HEK293 (cell line): ENCODE results near the gene MAGI2.

Experiments used
- CTCF ChIA-PET: fragments of 350-600 bp; formaldehyde crosslinking; extraction: SDS; loops from one replicate; lab custom pipeline; 2021; ENCODE audit warnings: antibody characterized with exemption; lab: Yijun Ruan, JAX
- POLR2A ChIA-PET: fragments of 300-600 bp; formaldehyde crosslinking; extraction: SDS; loops from one replicate; lab custom pipeline; 2020; ENCODE audit warnings: antibody characterized with exemption, inconsistent platforms; lab: Yijun Ruan, JAX
- H3K27ac ChIP-seq: fragments of 200-500 bp; sonication (Bioruptor generic); 2 replicates; pipeline ENCODE4 v1.5.1; 2014; ENCODE audit warnings: low read depth, low read length, control low read depth, inconsistent platforms; ENCODE audit errors: extremely low read depth
- H3K36me3 ChIP-seq, 2 experiments: fragments of 200-500 bp in 1 of 2; sonication (Bioruptor generic) in 1 of 2; 1 replicate in 1 of 2; 2 replicates in 1 of 2; pipeline ENCODE4 v1.5.1; 2014 to 2017; ENCODE audit warnings: inconsistent platforms in 2 of 2, low read length in 2 of 2; ENCODE audit not compliant: control insufficient read depth in 2 of 2, insufficient read depth in 1 of 2
- H3K4me1 ChIP-seq: fragments of 200-500 bp; sonication (Bioruptor generic); 2 replicates; pipeline ENCODE4 v1.5.1; 2014; ENCODE audit warnings: mild to moderate bottlenecking, low read length, inconsistent platforms; ENCODE audit not compliant: control insufficient read depth, insufficient read depth
- H3K4me3 ChIP-seq: 2 replicates; pipeline ENCODE4 v1.5.1; 2011; ENCODE audit warnings: low read depth, mild to moderate bottlenecking, control low read depth, low read length, moderate library complexity
- H3K9me3 ChIP-seq: fragments of 200-500 bp; sonication (Bioruptor generic); 2 replicates; pipeline ENCODE4 v1.5.1; 2014; ENCODE audit warnings: low read depth, low read length, inconsistent platforms; ENCODE audit not compliant: control insufficient read depth, insufficient read depth
- FEZF1 ChIP-seq: fragments of 450-650 bp; formaldehyde crosslinking; IDR thresholded peaks from 2 replicates; pipeline ENCODE4 v1.5.1; 2016; ENCODE audit warnings: missing biosample characterization, missing genetic modification characterization
- HOXD13 ChIP-seq: sonication (generic); formaldehyde crosslinking; IDR thresholded peaks from 2 replicates; pipeline ENCODE4 v1.8.0; 2022; ENCODE audit warnings: missing genetic modification reagents, borderline replicate concordance
- SP7 ChIP-seq: fragments of 450-650 bp; formaldehyde crosslinking; IDR thresholded peaks from 2 replicates; pipeline ENCODE4 v1.5.1; 2016; ENCODE audit warnings: missing biosample characterization, missing genetic modification characterization
- ZBTB48 ChIP-seq: fragments of 450-650 bp; formaldehyde crosslinking; IDR thresholded peaks from 2 replicates; pipeline ENCODE4 v1.5.1; 2016; ENCODE audit warnings: missing biosample characterization, missing genetic modification characterization
- ZBTB7A ChIP-seq: fragments of 450-650 bp; formaldehyde crosslinking; IDR thresholded peaks from 2 replicates; pipeline ENCODE4 v1.5.1; 2016; ENCODE audit warnings: low read depth, missing biosample characterization, missing genetic modification characterization
- ZFP37 ChIP-seq: fragments of 450-650 bp; formaldehyde crosslinking; IDR thresholded peaks from 2 replicates; pipeline ENCODE4 v1.5.1; 2016; ENCODE audit warnings: missing biosample characterization, missing genetic modification characterization
- ZNF112 ChIP-seq: fragments of 450-650 bp; formaldehyde crosslinking; IDR thresholded peaks from 2 replicates; pipeline ENCODE4 v1.5.0; 2017; ENCODE audit warnings: missing biosample characterization, missing genetic modification characterization
- ZNF121 ChIP-seq: fragments of 450-650 bp; formaldehyde crosslinking; IDR thresholded peaks from 2 replicates; pipeline ENCODE4 v1.5.1; 2016; ENCODE audit warnings: missing biosample characterization, missing genetic modification characterization
- ZNF132 ChIP-seq: fragments of 450-650 bp; formaldehyde crosslinking; IDR thresholded peaks from 2 replicates; pipeline ENCODE4 v1.5.1; 2017; ENCODE audit warnings: missing biosample characterization, missing genetic modification characterization, borderline replicate concordance
- ZNF140 ChIP-seq: fragments of 450-650 bp; formaldehyde crosslinking; IDR thresholded peaks from 2 replicates; pipeline ENCODE4 v1.5.1; 2016; ENCODE audit warnings: missing biosample characterization, missing genetic modification characterization
- ZNF157 ChIP-seq: fragments of 450-650 bp; formaldehyde crosslinking; IDR thresholded peaks from 2 replicates; pipeline ENCODE4 v1.5.1; 2016; ENCODE audit warnings: missing biosample characterization, missing genetic modification characterization
- ZNF23 ChIP-seq: fragments of 450-650 bp; formaldehyde crosslinking; IDR thresholded peaks from 2 replicates; pipeline ENCODE4 v1.5.1; 2016; ENCODE audit warnings: missing biosample characterization, missing genetic modification characterization, borderline replicate concordance
- ZNF366 ChIP-seq: fragments of 450-650 bp; formaldehyde crosslinking; conservative IDR thresholded peaks from 2 replicates; pipeline ENCODE4 v1.5.1; 2016; ENCODE audit warnings: missing biosample characterization, missing genetic modification characterization
- ZNF433 ChIP-seq: fragments of 450-650 bp; formaldehyde crosslinking; IDR thresholded peaks from 2 replicates; pipeline ENCODE4 v1.5.1; 2016; ENCODE audit warnings: missing biosample characterization, missing genetic modification characterization, low read depth
- ZNF48 ChIP-seq: fragments of 450-650 bp; formaldehyde crosslinking; IDR thresholded peaks from 2 replicates; pipeline ENCODE4 v1.5.1; 2016; ENCODE audit warnings: missing biosample characterization, missing genetic modification characterization
- ZNF561 ChIP-seq: fragments of 450-650 bp; IDR thresholded peaks from 2 replicates; pipeline ENCODE4 v1.5.1; 2018; ENCODE audit warnings: missing biosample characterization, missing genetic modification characterization, borderline replicate concordance
- ZNF629 ChIP-seq: fragments of 450-650 bp; formaldehyde crosslinking; IDR thresholded peaks from 2 replicates; pipeline ENCODE4 v1.5.1; 2017; ENCODE audit warnings: missing biosample characterization, missing genetic modification characterization
- ZNF660 ChIP-seq: fragments of 450-650 bp; IDR thresholded peaks from 2 replicates; pipeline ENCODE4 v1.5.1; 2018; ENCODE audit warnings: missing biosample characterization, mild to moderate bottlenecking, missing genetic modification characterization
- TF ChIP-seq, protein P1 (sequence below): fragments of 450-650 bp; formaldehyde crosslinking; IDR thresholded peaks from 2 replicates; pipeline ENCODE4 v1.5.1; 2016; ENCODE audit warnings: missing biosample characterization, missing genetic modification characterization
- TF ChIP-seq, protein P2 (sequence below): fragments of 450-650 bp; formaldehyde crosslinking; IDR thresholded peaks from 2 replicates; pipeline ENCODE4 v1.5.1; 2016; ENCODE audit warnings: missing biosample characterization, missing genetic modification characterization
- TF ChIP-seq, protein P3 (sequence below): fragments of 450-650 bp; formaldehyde crosslinking; IDR thresholded peaks from 2 replicates; pipeline ENCODE4 v1.5.1; 2016; ENCODE audit warnings: missing biosample characterization, missing genetic modification characterization
- TF ChIP-seq, protein P4 (sequence below): fragments of 450-650 bp; formaldehyde crosslinking; IDR thresholded peaks from 2 replicates; pipeline ENCODE4 v1.5.1; 2017; ENCODE audit warnings: missing biosample characterization, missing genetic modification characterization
- TF ChIP-seq, protein P5 (sequence below): fragments of 450-650 bp; formaldehyde crosslinking; IDR thresholded peaks from 2 replicates; pipeline ENCODE4 v1.5.1; 2016; ENCODE audit warnings: missing biosample characterization, missing genetic modification characterization, borderline replicate concordance
- TF ChIP-seq, protein P6 (sequence below): fragments of 450-650 bp; formaldehyde crosslinking; IDR thresholded peaks from 2 replicates; pipeline ENCODE4 v1.5.1; 2016; ENCODE audit warnings: missing biosample characterization, missing genetic modification characterization

Gene MAGI2

DNA sequence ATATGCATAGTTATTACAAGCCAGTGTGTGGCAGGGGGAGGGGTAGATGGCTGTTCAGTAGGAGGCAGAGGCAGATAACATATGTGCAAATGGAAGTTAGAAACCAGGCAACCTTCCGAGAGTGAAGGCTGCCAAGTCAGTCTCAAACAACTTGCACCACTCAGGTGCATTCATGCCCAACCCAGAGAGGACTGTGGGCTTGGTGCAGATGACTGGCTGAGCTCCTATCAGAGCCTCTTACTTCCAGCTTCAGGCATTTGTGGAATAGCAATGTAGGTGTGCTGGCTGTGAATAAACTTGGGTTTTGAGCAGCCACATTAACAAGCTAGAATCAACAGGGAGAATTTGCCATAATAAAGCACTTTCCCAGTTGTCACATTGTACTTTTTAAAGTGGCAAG is 865.1 kb downstream of the MAGI2 start (continued):
- TF ChIP-seq, protein P1, sequence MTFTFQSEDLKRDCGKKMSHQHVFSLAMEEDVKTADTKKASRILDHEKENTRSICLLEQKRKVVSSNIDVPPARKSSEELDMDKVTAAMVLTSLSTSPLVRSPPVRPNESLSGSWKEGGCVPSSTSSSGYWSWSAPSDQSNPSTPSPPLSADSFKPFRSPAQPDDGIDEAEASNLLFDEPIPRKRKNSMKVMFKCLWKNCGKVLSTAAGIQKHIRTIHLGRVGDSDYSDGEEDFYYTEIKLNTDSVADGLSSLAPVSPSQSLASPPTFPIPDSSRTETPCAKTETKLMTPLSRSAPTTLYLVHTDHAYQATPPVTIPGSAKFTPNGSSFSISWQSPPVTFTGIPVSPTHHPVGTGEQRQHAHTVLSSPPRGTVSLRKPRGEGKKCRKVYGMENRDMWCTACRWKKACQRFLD (tag by site-specific recombination), result no peak
- TF ChIP-seq ZNF121 (tag by site-specific recombination), result no peak
- TF ChIP-seq, all 188 proteins: peak for 0

DNA sequence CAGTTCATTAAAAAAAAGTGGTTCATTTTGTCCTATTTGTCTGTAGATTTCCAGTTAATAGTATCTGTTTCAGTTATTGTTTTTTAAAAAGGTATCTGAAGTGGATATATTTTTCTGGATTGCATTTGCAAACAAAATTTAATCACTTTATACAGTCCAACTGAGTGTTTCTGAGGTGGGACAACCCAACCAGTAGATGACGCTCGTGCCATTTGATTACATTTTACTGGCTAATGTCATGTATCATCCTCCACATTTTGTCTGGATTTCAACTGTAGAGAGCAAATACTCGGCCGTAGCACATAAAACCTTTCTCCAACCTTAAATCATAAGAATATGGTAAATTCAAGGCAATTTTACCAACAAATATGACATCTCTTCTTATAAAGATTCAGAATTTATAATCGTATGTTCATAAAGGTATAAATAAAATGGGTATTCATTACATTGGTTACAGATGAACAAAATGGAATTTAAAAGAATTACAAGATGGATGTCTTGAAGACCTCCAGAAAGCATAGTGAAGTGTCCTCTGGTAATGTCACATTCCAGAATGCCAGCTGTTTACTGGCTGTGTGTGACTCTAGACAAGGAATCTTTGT is 865.9 kb downstream of the MAGI2 start:
- Histone ChIP-seq H3K27ac (no peak overlapping the region), H3K36me3 (no peaks in the 10 kb centered on the region), H3K9me3 (no peaks in the 10 kb centered on the region), H3K4me1 (no peaks in the 10 kb centered on the region), H3K4me3 (no peak overlapping the region)
- POLR2A ChIA-PET, result no interaction called here
- TF ChIP-seq ZNF629 (no peak), SP7 (tag by site-specific recombination) (no peak), ZNF112 (tag by site-specific recombination) (no peak), ZNF132 (tag by site-specific recombination) (no peak), ZNF660 (tag by site-specific recombination) (no peak), ZNF140 (tag by site-specific recombination) (no peak), ZNF23 (tag by site-specific recombination) (no peak), ZNF48 (tag by site-specific recombination) (no peak), ZNF561 (tag by site-specific recombination) (no peak), ZFP37 (no peak), ZBTB7A (tag by site-specific recombination) (no peak), FEZF1 (tag by site-specific recombination) (no peak), HOXD13 (no peak)
- TF ChIP-seq, protein P2, sequence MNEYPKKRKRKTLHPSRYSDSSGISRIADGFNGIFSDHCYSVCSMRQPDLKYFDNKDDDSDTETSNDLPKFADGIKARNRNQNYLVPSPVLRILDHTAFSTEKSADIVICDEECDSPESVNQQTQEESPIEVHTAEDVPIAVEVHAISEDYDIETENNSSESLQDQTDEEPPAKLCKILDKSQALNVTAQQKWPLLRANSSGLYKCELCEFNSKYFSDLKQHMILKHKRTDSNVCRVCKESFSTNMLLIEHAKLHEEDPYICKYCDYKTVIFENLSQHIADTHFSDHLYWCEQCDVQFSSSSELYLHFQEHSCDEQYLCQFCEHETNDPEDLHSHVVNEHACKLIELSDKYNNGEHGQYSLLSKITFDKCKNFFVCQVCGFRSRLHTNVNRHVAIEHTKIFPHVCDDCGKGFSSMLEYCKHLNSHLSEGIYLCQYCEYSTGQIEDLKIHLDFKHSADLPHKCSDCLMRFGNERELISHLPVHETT (tag by site-specific recombination), result no peak
- TF ChIP-seq, protein P3, sequence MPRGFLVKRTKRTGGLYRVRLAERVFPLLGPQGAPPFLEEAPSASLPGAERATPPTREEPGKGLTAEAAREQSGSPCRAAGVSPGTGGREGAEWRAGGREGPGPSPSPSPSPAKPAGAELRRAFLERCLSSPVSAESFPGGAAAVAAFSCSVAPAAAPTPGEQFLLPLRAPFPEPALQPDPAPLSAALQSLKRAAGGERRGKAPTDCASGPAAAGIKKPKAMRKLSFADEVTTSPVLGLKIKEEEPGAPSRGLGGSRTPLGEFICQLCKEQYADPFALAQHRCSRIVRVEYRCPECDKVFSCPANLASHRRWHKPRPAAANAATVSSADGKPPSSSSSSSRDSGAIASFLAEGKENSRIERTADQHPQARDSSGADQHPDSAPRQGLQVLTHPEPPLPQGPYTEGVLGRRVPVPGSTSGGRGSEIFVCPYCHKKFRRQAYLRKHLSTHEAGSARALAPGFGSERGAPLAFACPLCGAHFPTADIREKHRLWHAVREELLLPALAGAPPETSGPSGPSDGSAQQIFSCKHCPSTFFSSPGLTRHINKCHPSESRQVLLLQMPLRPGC (tag by site-specific recombination), result no peak
- TF ChIP-seq, protein P4, sequence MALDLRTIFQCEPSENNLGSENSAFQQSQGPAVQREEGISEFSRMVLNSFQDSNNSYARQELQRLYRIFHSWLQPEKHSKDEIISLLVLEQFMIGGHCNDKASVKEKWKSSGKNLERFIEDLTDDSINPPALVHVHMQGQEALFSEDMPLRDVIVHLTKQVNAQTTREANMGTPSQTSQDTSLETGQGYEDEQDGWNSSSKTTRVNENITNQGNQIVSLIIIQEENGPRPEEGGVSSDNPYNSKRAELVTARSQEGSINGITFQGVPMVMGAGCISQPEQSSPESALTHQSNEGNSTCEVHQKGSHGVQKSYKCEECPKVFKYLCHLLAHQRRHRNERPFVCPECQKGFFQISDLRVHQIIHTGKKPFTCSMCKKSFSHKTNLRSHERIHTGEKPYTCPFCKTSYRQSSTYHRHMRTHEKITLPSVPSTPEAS, result no peak
- CTCF ChIA-PET, result interaction anchor here (0.7 to 1.8 kb wide), 3 partner anchors 589 to 1460 kb away, joined by 3 to 5 read pairs (median 4); no protein-coding TSS in a partner anchor

DNA sequence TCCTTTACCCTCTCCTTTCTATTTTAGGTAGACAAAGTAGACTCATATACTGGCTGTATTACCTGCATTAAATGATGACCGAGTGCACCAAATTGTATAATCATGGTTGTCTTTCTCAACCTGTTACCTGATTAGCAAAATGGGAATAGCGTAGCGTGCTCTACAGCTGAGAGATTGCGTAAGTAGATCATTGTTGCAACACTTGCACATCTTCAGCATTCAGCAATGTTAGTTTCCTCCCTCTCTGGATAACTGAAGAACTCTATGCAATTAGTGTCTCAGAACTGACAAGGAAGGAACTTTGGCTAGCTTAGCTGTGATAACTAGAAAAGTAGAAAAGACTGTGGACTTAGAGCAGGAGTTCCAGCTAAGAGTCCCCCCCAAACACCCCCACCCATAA is 867.5 kb downstream of the MAGI2 start:
- POLR2A ChIA-PET, result interaction anchor here (0.6 kb wide), 1 partner anchor 638 kb away, joined by 5 read pairs; no protein-coding TSS in a partner anchor
- Histone ChIP-seq H3K36me3 (no peaks in the 10 kb centered on the region), H3K4me3 (no peak overlapping the region), H3K4me1 (no peaks in the 10 kb centered on the region), H3K9me3 (no peaks in the 10 kb centered on the region), H3K27ac (no peak overlapping the region)
- CTCF ChIA-PET, result interaction anchor here (0.7 kb wide), 1 partner anchor 426 kb away, joined by 3 read pairs; no protein-coding TSS in a partner anchor
- TF ChIP-seq, protein P5, sequence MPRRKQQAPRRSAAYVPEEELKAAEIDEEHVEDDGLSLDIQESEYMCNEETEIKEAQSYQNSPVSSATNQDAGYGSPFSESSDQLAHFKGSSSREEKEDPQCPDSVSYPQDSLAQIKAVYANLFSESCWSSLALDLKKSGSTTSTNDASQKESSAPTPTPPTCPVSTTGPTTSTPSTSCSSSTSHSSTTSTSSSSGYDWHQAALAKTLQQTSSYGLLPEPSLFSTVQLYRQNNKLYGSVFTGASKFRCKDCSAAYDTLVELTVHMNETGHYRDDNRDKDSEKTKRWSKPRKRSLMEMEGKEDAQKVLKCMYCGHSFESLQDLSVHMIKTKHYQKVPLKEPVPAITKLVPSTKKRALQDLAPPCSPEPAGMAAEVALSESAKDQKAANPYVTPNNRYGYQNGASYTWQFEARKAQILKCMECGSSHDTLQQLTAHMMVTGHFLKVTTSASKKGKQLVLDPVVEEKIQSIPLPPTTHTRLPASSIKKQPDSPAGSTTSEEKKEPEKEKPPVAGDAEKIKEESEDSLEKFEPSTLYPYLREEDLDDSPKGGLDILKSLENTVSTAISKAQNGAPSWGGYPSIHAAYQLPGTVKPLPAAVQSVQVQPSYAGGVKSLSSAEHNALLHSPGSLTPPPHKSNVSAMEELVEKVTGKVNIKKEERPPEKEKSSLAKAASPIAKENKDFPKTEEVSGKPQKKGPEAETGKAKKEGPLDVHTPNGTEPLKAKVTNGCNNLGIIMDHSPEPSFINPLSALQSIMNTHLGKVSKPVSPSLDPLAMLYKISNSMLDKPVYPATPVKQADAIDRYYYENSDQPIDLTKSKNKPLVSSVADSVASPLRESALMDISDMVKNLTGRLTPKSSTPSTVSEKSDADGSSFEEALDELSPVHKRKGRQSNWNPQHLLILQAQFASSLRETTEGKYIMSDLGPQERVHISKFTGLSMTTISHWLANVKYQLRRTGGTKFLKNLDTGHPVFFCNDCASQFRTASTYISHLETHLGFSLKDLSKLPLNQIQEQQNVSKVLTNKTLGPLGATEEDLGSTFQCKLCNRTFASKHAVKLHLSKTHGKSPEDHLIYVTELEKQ (tag by site-specific recombination), result no peak
- TF ChIP-seq, protein P6, sequence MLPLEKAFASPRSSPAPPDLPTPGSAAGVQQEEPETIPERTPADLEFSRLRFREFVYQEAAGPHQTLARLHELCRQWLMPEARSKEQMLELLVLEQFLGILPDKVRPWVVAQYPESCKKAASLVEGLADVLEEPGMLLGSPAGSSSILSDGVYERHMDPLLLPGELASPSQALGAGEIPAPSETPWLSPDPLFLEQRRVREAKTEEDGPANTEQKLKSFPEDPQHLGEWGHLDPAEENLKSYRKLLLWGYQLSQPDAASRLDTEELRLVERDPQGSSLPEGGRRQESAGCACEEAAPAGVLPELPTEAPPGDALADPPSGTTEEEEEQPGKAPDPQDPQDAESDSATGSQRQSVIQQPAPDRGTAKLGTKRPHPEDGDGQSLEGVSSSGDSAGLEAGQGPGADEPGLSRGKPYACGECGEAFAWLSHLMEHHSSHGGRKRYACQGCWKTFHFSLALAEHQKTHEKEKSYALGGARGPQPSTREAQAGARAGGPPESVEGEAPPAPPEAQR, result no peak
- TF ChIP-seq ZBTB48 (tag by site-specific recombination) (no peak), ZNF157 (no peak), ZNF433 (tag by site-specific recombination) (no peak), ZNF366 (tag by site-specific recombination) (no peak)
